Measurements from ENCODE around the gene MAP3K20. TPM values are rescaled to one million over a fixed set of nuclear protein-coding genes. Genes with fewer than 3 reads are reported as not detected.

Gene MAP3K20
- total and polyA plus RNA-seq, 2 of the 4 experiments (the other 2 are of a cell fraction): 27.5 to 84.4 TPM

GRCh38 chr2:173185437-173185836 is 109.8 kb downstream of the MAP3K20 start:
- H3K9me3 ChIP-seq (ENCODE audit: control insufficient read depth, insufficient read depth, low read length): no peaks in the 10 kb centered on the region
- H4K91ac ChIP-seq (ENCODE audit: insufficient read depth, low read depth, low read length): peak overlapping the region; percentile 13; the same call in 1 of the 2 replicates
- no peak overlapping the region for H3K56ac ChIP-seq (ENCODE audit: extremely low read depth, insufficient read depth, low read length)
- H3K4ac ChIP-seq (ENCODE audit: low read depth, low read length): peak overlapping the region; percentile 64; the same call in 1 of the 2 replicates
- no peak for TF ChIP-seq POLR2A (IDR thresholded peaks at IDR 0.05; ENCODE audit: low read depth, low read length)
- no peak for TF ChIP-seq MAFK (IDR thresholded peaks at IDR 0.05; ENCODE audit: low read depth, low read length)
- peak; percentile 10; the same call in 1 of the 2 replicates for TF ChIP-seq CEBPB (IDR thresholded peaks at IDR 0.05; ENCODE audit: low read depth, low read length)
- H3K14ac ChIP-seq (replicated peaks; ENCODE audit: low read depth, low read length): no peak overlapping the region; the same call in 1 of the 2 replicates
- H4K20me1 ChIP-seq (ENCODE audit: insufficient read depth, low read length): no peaks in the 10 kb centered on the region; the same call in 1 of the 2 replicates
- dilution Hi-C loops (cut with HindIII; ENCODE audit: low sequenced_read_pairs, unreplicated experiment): no loop called here
- in situ Hi-C loops (cut with MboI; ENCODE audit: low sequenced_read_pairs): no loop called here
- no peak overlapping the region for H3K4me2 ChIP-seq (ENCODE audit: low read depth, low read length)
- peaks cover 2% of the 10 kb centered on the region for H3K36me3 ChIP-seq (ENCODE audit: control insufficient read depth, insufficient read depth, low read length)
- H3K27ac ChIP-seq (ENCODE audit: insufficient read depth, low read length): no peak overlapping the region
- peak overlapping the region; percentile 80; the same call in 1 of the 2 replicates for H2BK20ac ChIP-seq (ENCODE audit: low read depth, low read length)
- H3K9me1 ChIP-seq (ENCODE audit: insufficient read depth, low read length): peaks cover 10% of the 10 kb centered on the region
- peaks cover 5% of the 10 kb centered on the region for H3K4me1 ChIP-seq (ENCODE audit: control insufficient read depth, insufficient read depth, low read length)
- H2AFZ ChIP-seq (replicated peaks; ENCODE audit: low read length, poor library complexity): no peak overlapping the region
- H2AK5ac ChIP-seq (ENCODE audit: low read depth, low read length): no peak overlapping the region
- no peak overlapping the region for H3K9ac ChIP-seq (ENCODE audit: low read depth, low read length)
- H2BK120ac ChIP-seq (ENCODE audit: low read depth, low read length): peak overlapping the region; percentile 53
- peaks cover 27 to 45% of the 10 kb centered on the region in 2 experiments for H3K79me1 ChIP-seq (ENCODE audit: low read depth in 1 of 2, low read length in 2 of 2)
- H2AK9ac ChIP-seq (replicated peaks; ENCODE audit: low read depth, low read length, poor library complexity): no peak overlapping the region
- 0 out of 2 replicates have a peak overlapping the region, but pooled peaks have one; percentile 25 for H4K5ac ChIP-seq (ENCODE audit: low read depth, low read length)
- H3K18ac ChIP-seq (ENCODE audit: low read depth, low read length): no peak overlapping the region
- no peak overlapping the region for H3K23ac ChIP-seq (ENCODE audit: low read depth, low read length)
- ChIA-PET CTCF (no interaction called here), POLR2A (ENCODE audit: unreplicated experiment) (no interaction called here)
- ATAC-seq (ENCODE audit: low read depth) (no peak), DNase-seq (no peak)
- intact Hi-C loops (cut with micrococcal nuclease): loop anchor here (5.0 to 10.0 kb wide), 2 partner anchors 38 to 101 kb away; no protein-coding TSS in a partner anchor
- BruUV-seq (replicated peaks): no TSS peak
- H2BK5ac ChIP-seq (ENCODE audit: low read depth, low read length, poor library complexity, severe bottlenecking): peak overlapping the region; percentile 34
- no peaks in the 10 kb centered on the region for H3K27me3 ChIP-seq (ENCODE audit: control insufficient read depth, insufficient read depth, low read length)
- no peak overlapping the region for H3K4me3 ChIP-seq (ENCODE audit: insufficient read depth, low read depth, low read length)
- no peak overlapping the region; the same call in 2 of the 3 replicates for H2BK15ac ChIP-seq (ENCODE audit: low read depth, low read length)
- peak overlapping the region in 1 of 2 experiments; percentile 3; a peak in 1 of 4 replicates for H4K8ac ChIP-seq (ENCODE audit: low read depth in 2 of 2, low read length in 2 of 2)
